AG09309 (cell line): ENCODE measurements around the gene GPATCH1.
"Not testable (repeated sequence)": the region's sequence is repeated elsewhere in the genome, so short reads cannot be mapped to it uniquely, and the experiment has no call there.

Experiments used
- DNase-seq: peaks from one replicate; pipeline ENCODE4 v3.0.0-alpha.2; 2010; ENCODE audit warnings: low read depth
- H3K4me3 ChIP-seq: 2 replicates; pipeline ENCODE4 v1.5.1; 2011; ENCODE audit warnings: mild to moderate bottlenecking, low read depth, low read length, moderate library complexity; ENCODE audit not compliant: control insufficient read depth
- TF ChIP-seq, protein P1 (sequence below): IDR thresholded peaks from 2 replicates; pipeline ENCODE4 v1.5.1; 2011; ENCODE audit warnings: mild to moderate bottlenecking, low read depth, low read length, inconsistent platforms; ENCODE audit not compliant: insufficient read depth, control insufficient read depth; ENCODE audit errors: missing control alignments

The GPATCH1 gene

DNA sequence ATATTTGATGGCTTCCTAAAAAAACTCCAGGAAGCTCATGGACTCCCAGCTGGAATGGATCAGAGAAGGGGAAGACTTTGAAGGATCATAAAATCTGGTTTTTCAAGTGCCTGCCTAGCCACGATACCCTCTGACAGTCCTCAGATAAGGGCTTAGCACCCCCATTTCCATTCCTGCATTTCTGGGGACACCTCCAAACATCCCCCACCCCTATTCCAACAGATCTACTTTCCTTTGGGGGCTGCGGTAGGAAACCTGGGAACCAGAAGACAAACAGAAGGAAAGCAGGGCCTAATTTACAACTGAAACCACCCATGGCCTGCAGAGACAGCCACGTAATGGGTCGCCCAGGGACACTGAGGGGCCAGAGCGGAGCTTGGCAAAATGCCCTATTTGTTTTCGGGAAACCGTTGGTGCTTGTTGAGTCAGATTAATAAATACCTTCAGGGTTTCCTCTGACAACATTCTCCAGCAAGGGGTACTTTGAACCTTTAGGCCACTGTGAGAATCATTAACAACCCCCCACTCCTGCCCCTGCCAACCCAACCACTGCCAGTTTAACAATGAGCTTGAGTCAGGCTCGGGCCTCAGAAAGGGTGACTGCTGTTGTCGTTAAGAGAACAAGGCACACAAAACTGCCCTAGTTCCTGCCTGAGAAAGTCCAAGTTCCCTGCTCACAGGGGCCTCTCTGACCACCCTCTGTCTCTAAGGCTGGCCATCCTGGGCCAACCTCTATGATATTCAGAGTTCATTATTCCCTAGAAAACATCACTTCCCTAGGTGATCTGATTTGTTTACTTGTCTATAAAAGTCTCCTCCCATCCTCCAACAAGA lies 39.8 kb upstream of the GPATCH1 start:
- no peak for DNase-seq
- H3K4me3 ChIP-seq = no peak overlapping the region
- TF ChIP-seq, protein P1, sequence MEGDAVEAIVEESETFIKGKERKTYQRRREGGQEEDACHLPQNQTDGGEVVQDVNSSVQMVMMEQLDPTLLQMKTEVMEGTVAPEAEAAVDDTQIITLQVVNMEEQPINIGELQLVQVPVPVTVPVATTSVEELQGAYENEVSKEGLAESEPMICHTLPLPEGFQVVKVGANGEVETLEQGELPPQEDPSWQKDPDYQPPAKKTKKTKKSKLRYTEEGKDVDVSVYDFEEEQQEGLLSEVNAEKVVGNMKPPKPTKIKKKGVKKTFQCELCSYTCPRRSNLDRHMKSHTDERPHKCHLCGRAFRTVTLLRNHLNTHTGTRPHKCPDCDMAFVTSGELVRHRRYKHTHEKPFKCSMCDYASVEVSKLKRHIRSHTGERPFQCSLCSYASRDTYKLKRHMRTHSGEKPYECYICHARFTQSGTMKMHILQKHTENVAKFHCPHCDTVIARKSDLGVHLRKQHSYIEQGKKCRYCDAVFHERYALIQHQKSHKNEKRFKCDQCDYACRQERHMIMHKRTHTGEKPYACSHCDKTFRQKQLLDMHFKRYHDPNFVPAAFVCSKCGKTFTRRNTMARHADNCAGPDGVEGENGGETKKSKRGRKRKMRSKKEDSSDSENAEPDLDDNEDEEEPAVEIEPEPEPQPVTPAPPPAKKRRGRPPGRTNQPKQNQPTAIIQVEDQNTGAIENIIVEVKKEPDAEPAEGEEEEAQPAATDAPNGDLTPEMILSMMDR = no peak

DNA sequence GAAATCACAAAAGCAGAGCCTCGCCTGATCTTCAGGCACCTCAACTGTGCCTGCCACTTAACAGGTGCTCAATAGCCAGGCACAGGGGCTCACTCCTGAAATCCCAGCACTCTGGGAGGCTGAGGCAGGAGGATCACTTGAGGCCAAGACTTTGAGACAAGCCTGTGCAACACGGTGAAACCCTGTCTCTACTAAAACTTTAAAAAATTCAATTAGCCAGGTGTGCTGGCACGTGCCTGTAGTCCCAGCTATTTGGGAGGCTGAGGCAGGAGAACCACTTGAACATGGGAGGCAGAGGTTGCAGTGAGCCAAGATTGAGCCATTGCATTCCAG lies 39.2 kb upstream of the GPATCH1 start:
- not testable (repeated sequence) for H3K4me3 ChIP-seq, DNase-seq

DNA sequence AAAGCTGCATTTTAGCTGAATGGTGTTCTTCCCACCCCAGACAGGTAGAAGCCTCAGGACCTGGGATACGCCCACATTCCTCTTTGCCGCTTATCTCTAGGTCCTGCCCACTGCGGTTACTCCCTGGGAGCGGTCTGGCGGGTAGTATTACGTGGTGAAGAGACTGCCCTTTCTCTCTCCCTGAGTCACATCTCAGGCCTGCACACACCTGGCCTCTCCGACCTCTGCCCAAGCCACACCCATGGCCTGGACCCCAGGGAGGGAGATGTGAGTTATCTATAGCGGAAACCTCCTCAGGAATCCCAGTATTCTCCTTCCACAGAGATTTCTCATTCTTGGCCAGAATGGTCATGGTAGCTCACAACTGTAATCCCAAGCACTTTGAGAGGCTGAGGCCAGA lies 33.6 kb upstream of the GPATCH1 start:
- DNase-seq = no peak
- TF ChIP-seq, protein P1 = no peak
- no peak overlapping the region for H3K4me3 ChIP-seq

- DNase-seq = no peak
- TF ChIP-seq, protein P1 = no peak
- H3K4me3 ChIP-seq = no peak overlapping the region
These were observed 31.9 kb upstream of the GPATCH1 start for GRCh38 chr19:33048806-33049676.

- DNase-seq = no peak
- TF ChIP-seq, protein P1 = no peak
- H3K4me3 ChIP-seq = no peak overlapping the region
These were observed 30.9 kb upstream of the GPATCH1 start for GRCh38 chr19:33050110-33050509.

DNA sequence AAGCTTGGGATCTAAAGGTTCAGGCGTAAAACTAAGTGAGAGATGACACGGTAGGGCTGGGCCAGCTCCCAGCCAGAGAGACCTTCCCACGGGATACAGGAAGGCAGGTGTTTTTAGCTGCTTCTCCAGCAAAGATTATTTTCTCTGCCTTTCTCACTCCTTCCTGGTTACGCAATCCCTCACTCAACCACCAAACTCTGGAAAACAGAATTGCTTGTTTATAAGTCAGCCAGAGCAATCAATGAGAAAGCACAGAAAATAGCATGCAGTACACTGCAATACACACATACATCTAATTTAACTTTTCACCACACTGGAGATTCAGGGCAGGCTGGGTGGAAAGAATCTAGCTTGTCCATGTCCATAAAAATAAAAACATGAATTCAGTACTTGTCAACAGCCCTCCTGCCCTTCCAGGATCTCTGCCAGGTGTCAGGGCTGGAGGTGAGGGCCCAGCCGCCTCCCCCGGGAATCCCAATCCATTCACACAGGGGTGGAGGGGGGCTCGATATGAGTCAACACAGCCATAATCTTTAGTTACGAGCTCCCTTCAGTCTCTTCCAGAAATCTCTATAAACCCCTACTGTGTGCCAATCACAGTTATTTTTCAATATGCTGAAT lies 28.5 kb upstream of the GPATCH1 start:
- H3K4me3 ChIP-seq = no peak overlapping the region
- TF ChIP-seq, protein P1 = no peak
- DNase-seq = no peak
